GM18868 (cell line): ENCODE data around the gene NRG4.
"Not testable (repeated sequence)": the region's sequence is repeated elsewhere in the genome, so short reads cannot be mapped to it uniquely, and the experiment has no call there.

Experiments used
- ATAC-seq: cut with Tn5 transposase; IDR thresholded peaks from one replicate; pipeline ENCODE4 v1.9.1; 2021; ENCODE audit warnings: mild to moderate bottlenecking, moderate library complexity; ENCODE audit not compliant: unreplicated experiment

The NRG4 gene

DNA sequence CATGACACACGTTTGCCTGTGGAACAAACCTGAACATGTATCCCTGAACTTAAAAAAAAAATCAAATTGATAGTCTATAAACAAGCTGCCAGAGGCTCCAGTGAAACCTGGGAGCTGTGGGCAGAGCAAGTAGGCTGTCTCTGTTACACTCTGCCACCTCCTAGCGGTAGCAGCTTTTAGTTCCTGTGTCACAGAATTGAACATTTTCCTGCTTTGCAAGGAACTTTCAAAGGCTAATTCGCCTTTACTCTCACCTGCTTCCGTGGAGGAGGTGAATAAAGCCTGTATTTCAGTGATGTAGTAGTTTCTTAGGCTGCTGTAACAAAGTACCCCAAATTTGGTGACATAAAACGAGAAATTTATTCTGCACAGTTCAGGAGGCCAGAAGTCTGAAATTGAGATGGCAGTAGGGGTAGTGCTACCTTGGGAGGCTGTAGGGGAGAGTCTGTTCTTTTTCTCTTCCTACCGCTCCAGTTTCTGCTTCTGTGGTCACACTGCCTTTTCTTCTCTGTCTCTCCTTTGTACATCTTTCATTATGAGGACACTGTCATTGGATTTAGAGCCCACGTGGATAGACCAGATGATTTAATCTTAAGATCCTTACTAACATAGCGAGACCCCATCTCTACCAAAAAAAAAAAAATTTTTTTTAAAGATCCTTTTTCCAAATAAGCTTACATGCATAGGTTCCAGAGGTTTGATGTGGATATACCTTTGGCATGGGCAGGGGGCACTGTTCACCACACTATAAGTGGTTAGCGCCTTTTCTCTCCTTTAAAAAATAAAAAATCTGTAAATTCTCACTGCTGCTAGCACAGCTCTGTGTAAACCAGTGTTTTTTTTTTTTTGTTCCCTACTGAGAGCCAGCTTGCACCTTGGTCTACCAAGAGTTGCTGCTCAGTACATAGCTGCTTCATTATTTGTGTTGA lies 83.3 kb downstream of the NRG4 start:
- no peak for ATAC-seq

- no peak for ATAC-seq
Measured at GRCh38 chr15:75927601-75928000, 84.6 kb downstream of the NRG4 start.

- no peak for ATAC-seq
Measured at GRCh38 chr15:75926931-75927330, 85.3 kb downstream of the NRG4 start.

- no peak for ATAC-seq
Measured at GRCh38 chr15:75925440-75925839, 86.8 kb downstream of the NRG4 start.

- ATAC-seq, result no peak
Measured at GRCh38 chr15:75924576-75924975, 87.6 kb downstream of the NRG4 start.

- no peak for ATAC-seq
Measured at GRCh38 chr15:75923756-75924155, 88.5 kb downstream of the NRG4 start.

DNA sequence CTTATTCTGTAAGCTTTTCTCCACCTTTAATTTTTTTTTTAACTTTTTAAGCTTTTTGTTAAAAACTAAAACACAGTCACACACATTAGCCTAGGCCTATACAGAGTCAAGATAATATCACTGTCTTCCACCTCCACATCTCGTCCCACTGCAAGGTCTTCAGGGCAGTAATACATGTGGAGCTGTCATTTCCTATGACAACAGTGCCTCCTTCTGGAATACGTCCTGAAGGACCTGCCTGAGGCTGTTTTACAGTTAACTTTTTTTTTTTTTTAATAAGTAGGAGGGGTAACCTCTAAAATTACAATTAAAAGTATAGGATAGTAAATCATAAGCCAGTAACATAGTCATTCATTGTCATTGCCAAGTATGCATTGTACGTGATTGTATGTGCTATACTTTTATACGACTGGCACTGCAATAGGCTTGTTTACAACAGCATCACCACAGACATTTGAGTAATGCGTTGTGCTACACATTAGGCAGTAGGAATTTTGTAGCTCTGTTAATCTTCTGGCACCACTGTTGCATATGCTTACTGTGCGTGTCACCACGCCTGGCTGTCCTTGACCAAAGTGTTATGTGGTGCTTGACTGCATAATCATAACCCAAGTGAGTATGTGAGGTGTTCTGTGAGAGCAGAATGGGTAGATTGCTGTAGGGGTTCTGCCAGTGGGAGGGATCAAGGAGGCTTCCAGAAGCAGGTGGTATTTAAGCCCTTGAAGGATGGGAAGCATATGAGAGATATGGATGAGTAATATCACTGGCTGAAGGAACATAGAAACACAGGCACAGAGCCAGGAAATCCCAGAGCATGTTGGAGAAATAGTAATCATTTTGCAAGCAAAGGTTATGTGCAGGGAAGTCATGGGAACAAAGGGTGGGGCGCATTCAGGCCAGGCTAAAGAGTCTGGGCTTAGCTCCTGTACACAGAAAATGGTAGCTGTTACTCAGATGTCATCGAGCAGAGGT lies 90.2 kb downstream of the NRG4 start:
- no peak for ATAC-seq

GRCh38 chr15:75920079-75920478 lies 92.1 kb downstream of the NRG4 start:
- ATAC-seq, result no peak

DNA sequence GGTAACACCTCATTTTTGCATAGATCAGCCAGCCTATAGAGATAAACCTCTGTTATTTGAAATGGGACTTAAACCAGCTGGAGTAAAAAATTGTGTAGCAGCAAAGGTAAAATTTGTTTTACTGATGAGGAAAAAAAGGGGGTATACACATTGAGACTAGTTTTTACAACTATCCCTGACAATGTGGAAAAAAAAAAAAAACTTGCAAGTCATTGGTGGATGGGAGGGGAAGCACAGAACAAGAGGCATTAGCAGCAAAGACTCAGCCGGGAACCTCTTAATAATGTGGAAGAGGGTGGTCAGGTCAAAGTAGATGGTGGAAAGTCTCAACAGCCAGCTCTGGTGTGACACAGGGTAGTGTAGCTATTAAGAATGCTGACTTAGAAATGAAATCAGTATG lies 94.1 kb downstream of the NRG4 start:
- no peak for ATAC-seq

GRCh38 chr15:75916978-75917377 lies 95.2 kb downstream of the NRG4 start:
- ATAC-seq, result no peak

DNA sequence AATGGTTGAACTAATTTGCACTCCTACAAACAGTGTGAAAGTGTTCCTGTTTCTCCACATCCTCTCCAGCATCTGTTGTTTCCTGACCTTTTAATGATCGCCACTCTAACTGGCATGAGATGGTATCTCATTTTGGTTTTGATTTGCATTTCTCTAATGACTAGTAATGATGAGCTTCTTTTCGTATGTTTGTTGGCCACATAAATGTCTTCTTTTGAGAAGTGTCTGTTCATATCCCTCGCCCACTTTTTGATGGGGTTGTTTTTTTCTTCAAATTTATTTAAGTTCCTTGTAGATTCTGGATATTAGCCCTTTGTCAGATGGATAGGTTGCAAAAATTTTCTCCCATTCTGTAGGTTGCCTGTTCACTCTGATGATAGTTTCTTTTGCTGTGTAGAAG lies 101.9 kb downstream of the NRG4 start:
- ATAC-seq, result not testable (repeated sequence)

- no peak for ATAC-seq
Measured at GRCh38 chr15:75905231-75905630, 107.0 kb downstream of the NRG4 start.

DNA sequence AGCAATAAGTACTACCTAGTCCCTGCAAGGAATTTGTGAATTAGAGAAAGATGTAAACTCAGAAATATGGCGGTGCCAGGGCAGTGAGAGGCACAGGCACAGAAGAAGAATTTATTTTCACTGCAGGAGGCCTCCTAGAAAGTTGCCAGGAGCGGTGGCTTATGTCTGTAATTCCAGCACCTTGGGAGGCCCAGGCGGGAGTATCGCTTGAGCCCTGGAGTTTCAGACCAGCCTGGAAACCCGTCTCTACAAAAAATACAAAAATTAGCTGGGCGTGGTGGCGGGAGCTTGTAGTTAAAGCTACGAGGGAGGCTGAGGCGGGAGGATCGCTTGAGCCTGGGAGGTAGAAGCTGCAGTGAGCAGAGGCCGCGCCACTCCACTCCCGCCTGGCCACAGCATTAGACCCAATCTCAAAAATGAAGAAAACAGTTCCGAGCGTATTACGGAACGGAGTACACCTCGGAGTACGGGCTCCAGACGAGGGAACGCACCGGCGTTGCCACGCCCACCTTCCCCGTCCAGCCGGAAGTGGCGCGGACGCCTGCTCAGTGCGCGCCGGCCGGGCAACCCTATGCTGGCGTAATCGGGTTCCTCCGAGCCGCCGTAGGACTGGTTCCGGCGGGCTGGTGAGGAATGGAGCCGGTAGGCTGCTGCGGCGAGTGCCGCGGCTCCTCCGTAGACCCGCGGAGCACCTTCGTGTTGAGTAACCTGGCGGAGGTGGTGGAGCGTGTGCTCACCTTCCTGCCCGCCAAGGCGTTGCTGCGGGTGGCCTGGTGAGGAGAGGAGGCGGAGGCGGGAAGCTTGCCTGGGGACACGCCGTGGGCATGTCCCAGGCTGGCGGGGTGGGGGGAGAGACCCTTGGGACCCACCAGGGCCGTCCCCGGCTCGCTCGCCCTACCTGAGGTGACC lies 108.6 kb downstream of the NRG4 start, which contains the start of gene FBXO22:
Gene FBXO22 (plus strand): TSS at position 548 of the 909 bp plus-strand sequence. CDS start 86 bp downstream, at position 634.
- peak; percentile 93 for ATAC-seq

DNA sequence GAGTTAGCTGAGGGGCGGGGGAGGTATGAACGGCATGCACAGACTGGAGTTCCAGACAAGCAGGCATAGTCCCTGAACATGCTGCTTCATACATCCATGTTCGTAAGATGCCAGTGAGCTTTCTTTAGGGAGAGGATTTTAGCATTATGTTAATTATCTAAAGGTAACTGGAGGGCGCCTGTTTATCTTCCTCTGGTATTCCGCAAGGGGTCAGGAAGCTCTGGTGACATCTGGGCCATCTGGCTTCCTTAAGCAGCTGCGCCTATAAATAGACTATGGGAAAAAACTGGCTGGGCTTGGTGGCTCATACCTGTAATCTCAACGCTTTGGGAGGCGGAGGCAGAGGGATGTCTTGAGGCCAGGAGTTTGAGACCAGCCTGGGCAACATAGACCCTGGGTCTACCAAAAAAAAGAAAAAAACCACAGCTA lies 110.1 kb downstream of the NRG4 start:
- ATAC-seq, result no peak

GRCh38 chr15:75900577-75900976 lies 111.6 kb downstream of the NRG4 start:
- no peak for ATAC-seq

DNA sequence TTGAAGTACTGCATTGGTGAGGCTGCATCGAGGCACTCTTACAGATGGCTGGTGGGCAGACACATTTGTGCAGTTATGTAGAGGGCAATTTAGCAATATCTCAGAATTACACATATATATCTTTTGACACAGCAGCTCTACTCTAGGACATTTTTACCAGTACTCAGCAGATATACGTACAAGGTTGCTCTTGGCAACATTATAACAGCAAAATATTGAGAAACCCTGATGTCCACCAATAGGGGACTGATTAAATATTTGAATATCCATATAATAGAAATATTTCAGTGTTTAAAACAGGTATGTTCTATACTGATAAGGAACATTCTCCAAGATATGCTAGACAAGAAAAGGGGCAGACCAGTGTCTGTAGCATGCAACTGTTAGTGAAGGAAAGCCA lies 116.5 kb downstream of the NRG4 start:
- no peak for ATAC-seq

DNA sequence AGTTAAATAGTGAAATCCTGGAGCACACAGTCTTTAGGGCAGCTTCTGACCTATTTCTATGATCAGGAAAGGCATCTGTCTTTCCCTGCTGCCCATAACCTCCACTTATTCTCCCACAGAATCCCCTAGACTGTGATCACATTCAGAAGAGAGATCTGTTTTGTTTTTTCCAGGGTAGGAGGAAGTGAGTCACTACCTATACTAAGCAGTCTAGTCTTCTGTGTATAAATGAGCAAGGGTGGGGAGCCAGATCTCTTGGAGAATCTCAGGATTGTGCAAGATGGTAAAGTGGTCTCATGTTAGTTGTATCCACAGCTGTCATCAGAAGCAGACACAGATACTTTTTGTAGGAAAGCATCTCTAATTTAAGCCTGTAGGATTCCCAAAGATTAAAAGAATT lies 120.3 kb downstream of the NRG4 start:
- ATAC-seq, result no peak
